Measurements from ENCODE around the gene ATP10A.
A peak's percentile ranks its signal among the peaks of the same experiment; 100 is the strongest.

ATP10A gene

GRCh38 chr15:25894371-25894902, 31.3 kb upstream of the ATP10A start:
- no peak overlapping the region for H3K4me3 ChIP-seq (replicated peaks; ENCODE audit: low read depth, low read length)
- TF ChIP-seq, protein P1, sequence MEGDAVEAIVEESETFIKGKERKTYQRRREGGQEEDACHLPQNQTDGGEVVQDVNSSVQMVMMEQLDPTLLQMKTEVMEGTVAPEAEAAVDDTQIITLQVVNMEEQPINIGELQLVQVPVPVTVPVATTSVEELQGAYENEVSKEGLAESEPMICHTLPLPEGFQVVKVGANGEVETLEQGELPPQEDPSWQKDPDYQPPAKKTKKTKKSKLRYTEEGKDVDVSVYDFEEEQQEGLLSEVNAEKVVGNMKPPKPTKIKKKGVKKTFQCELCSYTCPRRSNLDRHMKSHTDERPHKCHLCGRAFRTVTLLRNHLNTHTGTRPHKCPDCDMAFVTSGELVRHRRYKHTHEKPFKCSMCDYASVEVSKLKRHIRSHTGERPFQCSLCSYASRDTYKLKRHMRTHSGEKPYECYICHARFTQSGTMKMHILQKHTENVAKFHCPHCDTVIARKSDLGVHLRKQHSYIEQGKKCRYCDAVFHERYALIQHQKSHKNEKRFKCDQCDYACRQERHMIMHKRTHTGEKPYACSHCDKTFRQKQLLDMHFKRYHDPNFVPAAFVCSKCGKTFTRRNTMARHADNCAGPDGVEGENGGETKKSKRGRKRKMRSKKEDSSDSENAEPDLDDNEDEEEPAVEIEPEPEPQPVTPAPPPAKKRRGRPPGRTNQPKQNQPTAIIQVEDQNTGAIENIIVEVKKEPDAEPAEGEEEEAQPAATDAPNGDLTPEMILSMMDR (IDR thresholded peaks at IDR 0.05; ENCODE audit: low read length, missing control alignments), result no peak
- DNase-seq (ENCODE audit: low read depth), result no peak

DNA sequence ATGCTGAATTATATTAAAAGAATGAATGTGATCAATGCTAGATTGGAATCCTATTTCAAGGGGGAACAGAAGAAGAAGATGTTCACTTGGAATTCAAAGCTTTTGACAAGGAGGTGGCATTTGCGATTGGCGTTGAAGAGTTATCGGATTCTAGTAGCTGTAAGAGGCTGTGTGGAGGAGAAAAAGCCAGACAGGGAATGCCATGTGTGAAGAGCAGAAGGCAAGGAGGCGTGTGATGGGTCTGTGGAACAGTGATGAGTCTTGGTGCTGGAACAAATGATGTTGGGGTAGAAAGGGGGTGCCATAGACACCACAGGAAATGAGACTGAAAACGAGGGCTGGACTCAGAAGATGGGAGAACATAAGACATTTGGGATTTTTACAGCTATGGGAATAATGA, 30.5 kb upstream of the ATP10A start:
- no peak overlapping the region for H3K4me3 ChIP-seq (replicated peaks; ENCODE audit: low read depth, low read length)
- TF ChIP-seq, protein P1 (IDR thresholded peaks at IDR 0.05; ENCODE audit: low read length, missing control alignments), result no peak
- DNase-seq (ENCODE audit: low read depth), result no peak

- TF ChIP-seq, protein P1 (IDR thresholded peaks at IDR 0.05; ENCODE audit: low read length, missing control alignments), result no peak
- no peak for DNase-seq (ENCODE audit: low read depth)
- H3K4me3 ChIP-seq (replicated peaks; ENCODE audit: low read depth, low read length), result no peak overlapping the region
These were observed 29.0 kb upstream of the ATP10A start for GRCh38 chr15:25892126-25892525.

GRCh38 chr15:25891081-25891480, 28.0 kb upstream of the ATP10A start:
- TF ChIP-seq, protein P1 (IDR thresholded peaks at IDR 0.05; ENCODE audit: low read length, missing control alignments), result no peak
- DNase-seq (ENCODE audit: low read depth), result no peak
- H3K4me3 ChIP-seq (replicated peaks; ENCODE audit: low read depth, low read length), result no peak overlapping the region

- no peak for DNase-seq (ENCODE audit: low read depth)
- no peak overlapping the region for H3K4me3 ChIP-seq (replicated peaks; ENCODE audit: low read depth, low read length)
- TF ChIP-seq, protein P1 (IDR thresholded peaks at IDR 0.05; ENCODE audit: low read length, missing control alignments), result no peak
These were observed 27.4 kb upstream of the ATP10A start for GRCh38 chr15:25890529-25890928.

GRCh38 chr15:25887870-25888269, 24.7 kb upstream of the ATP10A start:
- DNase-seq (ENCODE audit: low read depth), result no peak
- TF ChIP-seq, protein P1 (IDR thresholded peaks at IDR 0.05; ENCODE audit: low read length, missing control alignments), result no peak
- H3K4me3 ChIP-seq (replicated peaks; ENCODE audit: low read depth, low read length), result no peak overlapping the region

DNA sequence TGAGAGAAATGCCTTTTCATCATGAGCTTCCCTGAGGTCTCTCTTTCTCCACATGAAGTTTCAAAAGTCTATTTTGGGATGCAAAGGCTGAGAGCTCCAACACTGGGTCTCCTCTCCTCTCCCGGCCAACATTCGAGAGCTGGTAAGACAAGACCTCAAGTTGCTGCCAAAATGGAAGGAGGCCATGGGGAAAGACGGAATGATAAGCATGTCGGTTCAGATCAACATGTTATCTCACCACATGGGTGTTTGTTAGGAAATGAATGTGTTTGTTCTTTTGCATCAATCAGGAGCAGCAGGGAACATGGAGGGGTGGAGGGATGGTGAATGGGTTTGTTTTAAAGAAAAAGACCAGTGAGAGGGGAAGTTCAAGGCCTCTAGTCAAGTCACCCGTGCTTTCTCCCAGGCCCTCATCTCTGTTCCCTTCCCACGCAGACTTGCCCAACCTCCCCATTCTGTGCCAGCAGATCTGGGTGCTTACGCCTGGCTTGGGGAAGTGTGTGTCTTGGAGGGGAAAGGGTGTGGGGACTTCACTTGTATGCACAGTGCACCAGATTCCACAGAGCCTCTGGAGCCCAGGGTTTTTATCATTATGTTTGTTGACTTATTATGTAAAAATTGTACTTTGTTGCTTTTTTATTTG, 23.5 kb upstream of the ATP10A start:
- H3K4me3 ChIP-seq (replicated peaks; ENCODE audit: low read depth, low read length), result no peak overlapping the region
- TF ChIP-seq, protein P1 (IDR thresholded peaks at IDR 0.05; ENCODE audit: low read length, missing control alignments), result no peak
- peak; percentile 49 for DNase-seq (ENCODE audit: low read depth)

Data from fibroblast of pulmonary artery (primary cell).